ENCODE measurements around the gene FLNC.

GRCh38 chr7:128792471-128793180 is 37.6 kb upstream of the FLNC start:
- TF ChIP-seq POLR2A (IDR thresholded peaks at IDR 0.05) (no peak), CTCF (IDR thresholded peaks at IDR 0.05) (no peak), POLR2AphosphoS5 (IDR thresholded peaks at IDR 0.05) (no peak), EP300 (IDR thresholded peaks at IDR 0.05; ENCODE audit: low read depth) (no peak)
